ENCODE measurements around the gene ZNF574. TPM values are rescaled to one million over a fixed set of nuclear protein-coding genes. Genes with fewer than 3 reads are reported as not detected.
"Not testable (repeated sequence)": the region's sequence is repeated elsewhere in the genome, so short reads cannot be mapped to it uniquely, and the experiment has no call there.

The ZNF574 gene
- total and polyA plus RNA-seq, 12 donors = 2.7 to 16.9 (median 11.4) TPM

DNA sequence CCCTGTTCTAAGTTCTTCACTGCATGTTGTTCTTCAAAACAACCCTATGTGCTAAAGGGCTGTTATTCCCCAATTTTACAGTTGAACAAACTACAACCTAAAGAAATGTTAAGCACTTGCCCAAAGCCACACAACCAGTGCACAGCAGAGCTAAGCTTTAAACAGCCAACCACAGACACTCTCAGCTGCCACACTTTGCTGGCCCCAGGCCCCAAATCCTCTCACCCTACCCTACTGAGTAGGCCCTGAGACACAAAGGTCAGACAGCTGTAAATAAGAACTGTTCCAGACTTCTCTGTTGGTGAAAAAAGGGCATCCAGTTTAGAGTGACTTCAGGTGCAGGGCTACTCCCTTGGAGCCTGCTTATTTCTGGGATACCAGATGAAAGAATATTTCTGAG, 35.9 kb upstream of the ZNF574 start:
- Histone ChIP-seq H3K27me3 (no peaks in the 10 kb centered on the region), H3K9me3 (replicated peaks in 1 of 3) (no peaks in the 10 kb centered on the region), H3K36me3 (replicated peaks in 1 of 2) (no peaks in the 10 kb centered on the region), H3K27ac (no peak overlapping the region), H3K4me1 (replicated peaks in 1 of 2) (no peaks in the 10 kb centered on the region), H3K4me3 (no peak overlapping the region)
- intact Hi-C loops (cut with DNase I) = no loop called here
- TF ChIP-seq, protein P1, sequence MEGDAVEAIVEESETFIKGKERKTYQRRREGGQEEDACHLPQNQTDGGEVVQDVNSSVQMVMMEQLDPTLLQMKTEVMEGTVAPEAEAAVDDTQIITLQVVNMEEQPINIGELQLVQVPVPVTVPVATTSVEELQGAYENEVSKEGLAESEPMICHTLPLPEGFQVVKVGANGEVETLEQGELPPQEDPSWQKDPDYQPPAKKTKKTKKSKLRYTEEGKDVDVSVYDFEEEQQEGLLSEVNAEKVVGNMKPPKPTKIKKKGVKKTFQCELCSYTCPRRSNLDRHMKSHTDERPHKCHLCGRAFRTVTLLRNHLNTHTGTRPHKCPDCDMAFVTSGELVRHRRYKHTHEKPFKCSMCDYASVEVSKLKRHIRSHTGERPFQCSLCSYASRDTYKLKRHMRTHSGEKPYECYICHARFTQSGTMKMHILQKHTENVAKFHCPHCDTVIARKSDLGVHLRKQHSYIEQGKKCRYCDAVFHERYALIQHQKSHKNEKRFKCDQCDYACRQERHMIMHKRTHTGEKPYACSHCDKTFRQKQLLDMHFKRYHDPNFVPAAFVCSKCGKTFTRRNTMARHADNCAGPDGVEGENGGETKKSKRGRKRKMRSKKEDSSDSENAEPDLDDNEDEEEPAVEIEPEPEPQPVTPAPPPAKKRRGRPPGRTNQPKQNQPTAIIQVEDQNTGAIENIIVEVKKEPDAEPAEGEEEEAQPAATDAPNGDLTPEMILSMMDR (IDR thresholded peaks at IDR 0.05) = no peak
- no peak for TF ChIP-seq POLR2A (IDR thresholded peaks at IDR 0.05)
- DNase-seq = no peak

DNA sequence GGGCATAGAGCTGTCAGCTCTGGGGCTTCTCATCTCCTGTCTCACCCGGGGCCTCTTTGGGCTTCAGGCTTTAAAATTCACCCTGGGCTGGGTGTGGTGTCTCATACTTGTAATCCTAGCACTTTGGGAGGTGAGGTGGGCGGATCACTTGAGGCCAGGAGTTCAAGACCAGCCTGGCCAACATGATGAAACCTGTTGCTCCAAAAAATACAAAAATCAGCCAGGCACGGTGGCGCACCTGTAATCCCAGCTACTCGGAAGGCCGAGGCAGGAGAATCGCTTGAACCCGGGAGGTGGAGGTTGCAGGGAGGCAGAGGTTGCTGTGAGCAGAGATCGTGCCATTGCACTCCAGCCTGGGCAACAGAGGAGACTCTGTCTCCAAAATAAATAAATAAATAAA, 35.5 kb upstream of the ZNF574 start:
- H3K27me3 ChIP-seq; H3K4me1 ChIP-seq (replicated peaks in 1 of 2); H3K27ac ChIP-seq; intact Hi-C loops (cut with DNase I); H3K4me3 ChIP-seq; H3K36me3 ChIP-seq (replicated peaks in 1 of 2); H3K9me3 ChIP-seq (replicated peaks in 1 of 3); DNase-seq: not testable (repeated sequence)
- 86 to 95% (median 89%) methylated on average over 8 to 9 of the region's 9 CpGs for WGBS, 4 donors

DNA sequence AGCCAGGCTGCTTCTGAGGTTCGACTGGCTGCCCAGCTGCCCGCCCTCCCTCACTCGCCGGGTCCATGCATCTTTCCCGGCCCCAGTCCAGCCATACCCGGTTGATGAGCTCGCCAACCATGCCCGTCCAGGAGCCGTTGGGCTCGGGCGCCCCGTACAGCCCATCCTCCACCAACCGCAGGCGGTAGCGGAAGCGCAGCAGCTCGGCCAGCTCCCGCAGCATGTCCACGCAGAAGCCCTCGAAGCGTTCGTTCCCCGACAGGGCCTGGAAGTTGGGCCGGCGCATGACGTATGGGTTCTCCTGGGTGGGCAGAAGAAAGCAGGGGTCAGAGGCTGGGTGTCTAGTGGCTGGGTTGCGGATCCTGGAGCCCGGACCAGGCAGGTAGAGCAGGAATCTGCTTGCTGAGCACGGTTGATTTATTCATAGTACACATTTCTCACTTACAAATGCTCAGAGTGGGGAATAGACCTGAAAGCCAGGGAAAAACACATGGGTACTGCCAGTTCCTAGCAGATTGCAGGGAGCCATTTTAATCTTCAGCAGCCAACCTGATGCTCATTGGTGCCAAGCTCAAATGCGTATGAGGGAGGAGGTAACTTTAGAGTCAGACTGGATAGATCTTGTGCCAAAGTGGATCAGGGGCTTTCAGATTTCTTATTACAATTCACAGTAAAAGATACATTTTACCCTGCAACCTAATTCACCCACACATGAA, 33.4 kb upstream of the ZNF574 start:
- TF ChIP-seq, protein P1 (IDR thresholded peaks at IDR 0.05) = no peak
- no peak for TF ChIP-seq POLR2A (IDR thresholded peaks at IDR 0.05)
- Histone ChIP-seq H3K27me3 (no peaks in the 10 kb centered on the region), H3K9me3 (replicated peaks in 1 of 3) (no peaks in the 10 kb centered on the region), H3K27ac (no peak overlapping the region), H3K4me1 (replicated peaks in 1 of 2) (no peaks in the 10 kb centered on the region), H3K36me3 (replicated peaks in 1 of 2) (no peaks in the 10 kb centered on the region), H3K4me3 (no peak overlapping the region)
- no peak for DNase-seq
- WGBS, 4 donors = 85 to 87% (median 86%) methylated on average over 14 to 30 of the region's 30 CpGs
- intact Hi-C loops (cut with DNase I) = no loop called here

DNA sequence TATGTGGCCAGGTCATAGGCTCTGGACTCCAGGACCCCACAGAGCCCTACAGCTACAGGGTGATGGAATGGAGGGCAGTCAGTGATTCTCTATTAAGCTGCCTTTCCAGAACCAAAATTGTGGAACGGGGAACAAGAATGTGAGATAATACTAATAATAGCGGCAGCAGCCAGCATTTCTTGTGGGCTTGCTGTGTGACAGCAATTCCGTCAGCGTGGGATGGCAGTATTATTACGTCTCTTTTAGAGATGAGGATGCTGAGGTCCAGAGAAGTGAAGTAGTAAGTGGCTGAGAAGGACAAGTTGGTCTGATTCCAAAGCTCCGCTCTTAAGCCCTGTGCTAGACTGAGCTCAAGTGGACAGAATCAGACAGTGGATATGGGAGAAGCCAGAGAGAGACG, 30.4 kb upstream of the ZNF574 start:
- intact Hi-C loops (cut with DNase I) = no loop called here
- Histone ChIP-seq H3K27me3 (no peaks in the 10 kb centered on the region), H3K36me3 (replicated peaks in 1 of 2) (no peaks in the 10 kb centered on the region), H3K4me3 (no peak overlapping the region), H3K9me3 (replicated peaks in 1 of 3) (no peaks in the 10 kb centered on the region), H3K4me1 (replicated peaks in 1 of 2) (peaks cover 0 to 5% of the 10 kb centered on the region in 2 donors), H3K27ac (no peak overlapping the region)
- TF ChIP-seq, protein P1 (IDR thresholded peaks at IDR 0.05) = no peak
- TF ChIP-seq POLR2A (IDR thresholded peaks at IDR 0.05) = no peak
- no peak for DNase-seq
- 83 to 91% (median 88%) methylated on average over 7 of the region's 7 CpGs for WGBS, 4 donors

DNA sequence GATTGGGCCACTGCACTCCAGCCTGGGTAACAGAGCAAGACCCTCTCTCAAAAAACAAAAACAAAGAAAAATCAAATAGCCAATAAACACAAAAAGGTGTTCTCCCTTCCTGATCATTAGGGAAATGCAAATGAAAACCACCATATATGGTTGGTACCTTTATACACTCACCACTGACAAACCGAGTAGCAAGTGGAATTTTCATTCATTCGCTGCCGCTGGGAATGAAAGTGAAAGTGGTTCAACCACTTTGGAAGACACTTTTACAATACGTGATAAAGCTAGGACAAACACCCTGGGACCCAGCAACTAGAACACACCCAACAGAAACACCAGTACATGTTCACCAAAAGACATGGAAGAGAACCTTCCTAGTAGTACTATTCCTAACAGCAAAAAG, 27.0 kb upstream of the ZNF574 start:
- Histone ChIP-seq H3K4me3 (peak overlapping the region in 1 of 4 donors; percentile 23), H3K4me1 (replicated peaks in 1 of 2) (peaks cover 0 to 5% of the 10 kb centered on the region in 2 donors), H3K27ac (no peak overlapping the region), H3K9me3 (replicated peaks in 1 of 3) (no peaks in the 10 kb centered on the region), H3K36me3 (replicated peaks in 1 of 2) (no peaks in the 10 kb centered on the region), H3K27me3 (no peaks in the 10 kb centered on the region)
- no peak for TF ChIP-seq POLR2A (IDR thresholded peaks at IDR 0.05)
- TF ChIP-seq, protein P1 (IDR thresholded peaks at IDR 0.05) = no peak
- WGBS, 4 donors = 49 to 62% (median 56%) methylated on average over 4 of the region's 4 CpGs
- no peak for DNase-seq
- intact Hi-C loops (cut with DNase I) = no loop called here

Measured in adrenal gland (tissue), 12 donors.